ENCODE data around the gene MAPK9.
"Not testable (repeated sequence)": the region's sequence is repeated elsewhere in the genome, so short reads cannot be mapped to it uniquely, and the experiment has no call there.

MAPK9 gene

DNA sequence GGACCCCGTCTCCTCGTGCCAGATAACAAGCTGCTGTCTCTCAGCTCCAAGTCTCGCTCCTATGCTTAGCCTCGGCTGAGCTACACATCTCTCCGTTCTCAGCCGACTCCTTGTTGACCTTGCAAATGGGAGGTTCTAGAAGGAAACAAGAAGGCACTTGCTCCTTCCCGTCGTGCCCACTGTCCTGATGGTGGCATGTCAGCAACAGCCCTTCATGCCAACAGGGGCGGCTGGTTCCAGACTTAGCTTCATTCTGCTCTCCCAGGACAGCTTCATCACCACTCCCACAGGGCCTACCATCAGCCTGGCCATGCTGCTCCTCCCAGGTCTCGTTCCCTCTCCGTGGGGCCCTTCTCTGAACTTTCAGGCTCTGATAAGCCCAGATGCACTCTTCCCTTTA, 69.8 kb downstream of the MAPK9 start:
- DNase-seq, result no peak

DNA sequence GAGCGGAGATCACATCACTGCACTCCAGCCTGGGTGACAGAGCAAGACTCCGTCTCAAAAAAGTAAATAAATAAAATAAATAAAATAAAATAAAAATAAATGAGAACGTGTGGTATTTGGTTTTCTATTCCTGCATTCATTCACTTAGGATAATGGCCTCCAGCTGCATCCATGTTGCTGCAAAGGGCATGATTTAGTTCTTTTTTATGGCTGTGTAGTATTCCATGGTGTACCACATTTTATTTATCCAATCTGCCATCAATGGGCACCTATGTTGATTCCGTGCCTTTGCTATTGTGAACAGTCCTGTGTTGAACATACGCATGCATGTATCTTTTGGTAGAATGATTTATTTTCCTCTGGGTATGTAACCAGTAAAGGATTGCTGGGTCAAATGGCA, 74.1 kb downstream of the MAPK9 start:
- DNase-seq, result no peak

DNA sequence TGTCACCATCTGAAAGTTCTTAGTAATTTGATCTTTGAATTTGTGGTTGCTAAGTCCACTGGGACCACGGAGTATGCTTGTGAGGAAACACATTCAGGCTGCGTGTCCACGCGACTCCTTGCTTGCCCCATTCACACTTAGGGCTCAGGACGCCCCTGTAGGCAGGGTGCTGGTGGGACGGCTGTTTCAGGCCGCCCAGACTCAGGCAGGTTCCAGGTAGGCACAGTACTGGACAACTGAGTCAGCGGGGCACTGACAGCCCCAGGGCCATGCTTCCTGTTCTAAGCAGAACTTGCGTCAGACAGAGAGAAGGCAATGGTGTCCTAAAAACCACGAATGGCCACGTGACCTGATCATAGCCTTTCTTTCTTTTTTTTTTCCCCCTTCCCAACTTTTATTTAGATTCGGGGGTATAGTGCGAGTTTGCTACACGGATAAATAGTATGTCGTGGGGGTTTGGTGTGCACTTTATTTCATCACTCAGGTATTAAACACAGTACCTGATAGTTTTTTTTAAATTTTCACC, 75.2 kb downstream of the MAPK9 start:
- DNase-seq, result no peak

DNA sequence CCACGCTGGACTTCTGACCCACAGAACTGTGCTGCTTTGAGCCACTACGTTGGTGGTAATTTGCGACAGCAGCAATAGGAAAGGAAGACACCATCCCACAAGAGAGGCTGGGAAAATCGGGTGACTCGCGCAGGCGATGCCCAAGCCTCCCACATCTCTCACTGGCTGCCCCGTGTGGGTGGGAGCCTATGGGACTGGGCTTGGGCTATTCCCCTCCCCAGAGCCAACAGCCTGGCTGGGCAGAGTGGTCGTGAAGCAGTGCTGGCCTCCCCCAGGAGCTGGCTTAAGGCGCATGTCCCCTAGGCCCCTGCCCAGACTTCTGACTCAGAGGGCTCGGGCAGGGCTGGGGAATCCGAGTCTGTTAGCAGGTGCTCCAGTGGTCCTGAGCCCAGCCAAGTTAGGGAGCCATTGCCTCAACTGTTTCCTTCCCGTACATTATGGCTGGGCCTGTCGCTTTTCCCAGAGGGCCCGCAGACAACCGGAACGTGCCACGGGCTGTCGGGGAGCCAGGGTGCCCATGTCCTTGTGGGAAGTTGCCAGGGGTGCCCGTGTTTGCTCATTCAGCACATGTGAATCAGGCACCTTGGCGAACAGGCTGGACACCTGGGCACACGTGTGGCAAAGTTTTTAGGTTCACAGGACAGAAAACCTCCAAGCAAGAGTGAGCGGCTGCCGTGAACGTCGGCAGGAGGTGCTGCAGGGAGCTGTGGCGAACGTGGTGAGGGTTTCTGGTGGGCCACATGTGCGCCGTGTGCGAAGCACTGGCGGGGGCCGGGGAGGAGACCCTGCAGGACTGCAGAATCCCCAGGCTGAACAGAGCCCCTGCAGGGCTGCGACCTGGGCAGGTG, 75.9 kb downstream of the MAPK9 start:
- DNase-seq, result no peak

DNA sequence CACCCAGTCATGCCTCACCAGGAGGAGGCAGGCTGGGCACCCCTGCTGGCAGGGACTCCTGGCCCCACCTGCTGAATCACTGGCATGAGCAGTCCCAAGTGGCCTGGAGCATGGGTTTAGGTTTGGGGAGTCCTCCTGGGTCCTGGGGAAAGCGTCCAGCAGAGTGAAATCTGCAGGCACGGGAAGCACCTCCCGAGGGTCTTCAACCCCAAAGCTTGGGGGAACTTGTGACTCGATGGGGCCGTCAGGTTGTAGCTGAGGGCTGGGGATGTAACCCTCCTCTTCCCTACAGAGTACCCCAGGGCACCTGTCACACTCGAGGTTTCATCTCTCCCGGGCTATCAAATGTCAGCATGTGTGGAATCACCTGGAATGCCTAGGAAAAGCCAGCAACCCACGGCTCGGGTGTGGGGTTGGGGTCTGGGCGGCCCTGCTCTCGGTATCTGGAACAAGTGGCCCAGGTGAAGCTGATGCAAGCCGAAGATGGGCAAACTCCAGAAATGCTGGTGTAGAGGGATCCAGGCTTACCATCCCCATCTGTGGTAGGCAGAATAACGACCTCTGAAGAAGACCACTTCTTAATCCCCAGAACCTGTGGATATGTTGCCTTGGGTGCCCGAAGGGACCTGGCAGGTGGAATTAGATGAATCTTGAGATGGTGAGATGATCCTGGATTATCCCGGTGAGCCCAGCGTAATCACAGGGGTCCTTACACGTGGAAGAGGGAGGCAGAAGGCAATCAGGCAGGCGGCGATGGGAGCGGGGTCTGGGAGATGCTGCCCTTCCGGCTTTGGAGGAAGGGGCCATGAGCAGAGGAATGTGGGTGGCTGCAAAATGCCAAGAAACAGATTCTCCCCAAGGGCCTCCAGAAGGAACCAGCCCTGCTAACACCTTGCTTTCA, 76.8 kb downstream of the MAPK9 start:
- DNase-seq, result no peak

DNA sequence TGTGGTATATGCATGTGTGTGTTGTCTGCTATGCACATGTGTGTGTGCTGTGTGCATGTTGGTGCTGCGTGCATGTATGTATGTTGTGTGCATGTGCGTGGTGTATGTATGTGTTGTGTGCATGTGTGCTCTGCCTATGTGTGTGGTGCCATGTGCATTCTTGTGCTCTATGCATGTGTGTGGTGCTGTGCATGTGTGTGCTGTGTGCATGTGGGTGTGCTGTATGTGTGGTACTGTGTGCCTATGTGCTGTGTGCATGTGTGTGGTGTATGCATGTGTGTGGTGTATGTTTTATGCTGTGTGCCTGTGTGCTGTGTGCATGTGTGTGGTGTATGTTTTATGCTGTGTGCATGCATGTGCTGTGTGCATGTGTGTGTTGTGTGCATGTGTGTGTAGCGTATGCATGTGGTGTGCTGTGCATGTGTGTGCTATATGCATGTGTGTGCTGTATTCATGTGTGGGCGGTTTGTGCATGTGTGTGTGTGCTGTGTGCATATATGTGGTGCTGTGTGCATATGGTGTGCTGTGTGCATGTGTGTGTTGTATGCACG, 78.2 kb downstream of the MAPK9 start:
- no peak for DNase-seq

DNA sequence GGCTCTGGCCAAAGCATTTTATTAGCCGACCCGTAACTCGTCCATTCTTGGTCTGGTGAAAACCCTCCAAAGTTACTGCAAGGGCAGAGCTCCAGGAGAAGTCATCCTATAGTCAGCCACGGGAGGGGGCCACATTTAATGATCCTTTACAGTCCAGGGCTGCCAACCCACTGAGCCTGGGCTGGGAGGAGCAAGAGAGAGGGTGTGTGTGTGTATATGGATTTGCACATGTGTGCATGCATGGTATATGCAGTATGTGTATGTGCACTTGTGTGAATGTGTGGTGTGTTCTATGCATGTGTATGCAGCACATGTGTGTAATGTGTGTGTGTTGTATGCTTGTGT, 78.7 kb downstream of the MAPK9 start:
- no peak for DNase-seq

DNA sequence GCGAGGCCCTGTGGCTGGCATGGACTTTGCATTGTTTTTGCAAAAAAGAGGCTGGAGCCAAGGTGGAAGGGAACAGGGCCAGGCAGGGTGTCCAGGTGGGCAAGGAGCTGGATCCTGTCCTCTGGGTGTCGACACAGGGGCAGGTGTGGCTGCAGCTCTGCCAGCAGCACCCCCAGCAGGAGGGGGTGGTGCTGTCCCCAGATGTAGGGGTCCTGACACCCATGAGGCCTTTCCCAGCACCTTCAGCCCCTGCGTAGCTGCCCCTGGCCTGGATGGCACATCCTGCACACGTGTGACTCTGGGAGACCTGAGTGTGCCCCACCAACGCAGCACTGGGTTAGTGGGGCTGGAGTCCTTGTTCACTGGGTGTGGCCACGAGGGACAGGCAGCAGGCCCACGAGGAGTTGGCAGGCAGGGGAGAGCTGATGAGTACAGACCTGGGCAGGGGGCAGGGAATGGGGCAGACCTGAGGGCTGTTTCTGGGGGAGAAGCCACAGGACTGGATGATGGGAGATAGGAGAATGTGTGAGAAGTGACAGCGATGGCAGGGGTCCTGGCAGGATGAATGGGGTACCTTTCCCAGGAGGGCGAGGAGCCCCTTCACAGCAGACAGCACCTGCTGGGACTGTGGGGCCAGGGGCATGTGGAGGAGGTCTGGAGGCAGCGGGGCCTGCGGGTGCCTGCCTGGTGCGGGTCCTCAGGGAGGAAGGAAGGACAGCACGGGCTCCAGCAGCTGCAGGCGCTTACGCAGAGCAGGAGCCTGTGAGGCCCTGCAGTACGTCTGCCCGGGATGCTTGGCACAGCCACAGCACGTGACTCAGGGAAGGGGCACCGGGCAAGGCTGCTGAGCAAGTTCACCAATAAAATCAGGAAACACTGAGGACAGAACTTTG, 79.3 kb downstream of the MAPK9 start:
- no peak for DNase-seq

DNA sequence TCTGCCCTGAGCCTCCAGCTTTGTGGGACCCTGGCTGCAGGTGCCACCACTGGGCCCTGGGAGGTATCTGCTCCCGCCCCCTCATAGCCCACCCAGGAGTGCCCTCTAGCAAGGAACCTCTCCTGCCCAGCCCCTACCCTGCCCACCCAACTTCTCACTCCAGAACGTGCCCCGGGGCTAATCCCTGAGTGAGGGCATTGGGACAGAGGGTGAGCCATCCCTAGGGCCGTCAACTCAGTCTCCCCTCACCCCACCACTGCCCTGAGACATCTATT, 80.2 kb downstream of the MAPK9 start:
- DNase-seq, result no peak

DNA sequence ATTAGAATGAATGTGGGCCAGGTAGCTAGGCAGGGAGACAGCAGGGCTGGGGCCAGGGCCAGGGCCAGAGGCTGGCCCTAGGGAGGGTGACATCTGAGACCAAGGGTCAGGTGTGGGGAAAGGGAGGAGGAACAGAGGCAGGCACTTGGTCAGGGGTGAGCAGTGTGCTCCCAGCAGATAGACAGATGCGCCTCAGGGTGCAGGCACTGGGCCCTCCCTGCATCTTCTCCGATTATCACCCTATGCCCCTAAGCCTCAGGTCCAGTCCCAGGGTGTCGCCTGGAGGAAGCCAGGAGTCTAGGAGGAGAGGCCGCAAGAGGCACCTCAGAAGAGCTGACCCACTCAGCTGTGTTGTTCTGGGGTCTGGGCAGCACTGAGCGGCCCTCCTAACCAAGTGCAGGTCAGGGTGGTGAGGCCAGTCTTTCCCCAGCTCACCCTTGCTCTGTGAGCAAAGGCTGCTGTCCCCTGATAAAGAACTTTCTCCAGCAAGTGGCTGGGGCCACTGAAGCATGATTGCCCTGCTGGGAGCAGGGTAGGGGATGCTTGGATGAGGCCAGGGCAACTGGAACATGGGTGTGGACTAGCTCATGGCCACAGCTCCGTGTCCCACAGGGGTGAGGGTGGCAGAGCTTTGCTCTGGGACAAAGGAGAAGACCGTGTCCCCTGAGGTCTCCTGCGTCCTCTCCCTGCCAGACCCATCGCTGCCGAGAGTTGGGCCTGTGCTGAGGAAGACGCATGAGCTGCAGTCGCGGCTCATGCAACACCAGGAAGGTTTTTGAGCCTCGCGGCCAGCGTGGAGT, 80.7 kb downstream of the MAPK9 start:
- no peak for DNase-seq

DNA sequence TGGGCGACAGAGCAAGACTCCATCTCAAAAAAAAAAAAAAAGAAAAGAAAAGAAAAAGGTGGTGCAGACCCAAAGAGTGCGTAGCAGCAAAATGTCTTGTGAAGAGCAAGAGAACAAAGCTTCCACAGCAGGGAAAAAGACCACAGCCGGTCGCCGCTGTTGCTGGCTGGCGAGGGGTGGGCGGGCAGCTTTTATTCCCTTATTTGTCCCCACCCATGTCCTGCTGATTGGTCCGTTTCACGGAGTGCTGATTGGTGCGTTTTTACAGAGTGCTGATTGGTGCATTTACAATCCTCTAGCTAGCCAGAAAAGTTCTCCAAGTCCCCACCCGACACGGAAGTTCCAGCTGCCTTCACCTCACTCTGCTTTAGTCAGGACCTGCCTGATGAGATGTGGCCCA, 81.8 kb downstream of the MAPK9 start:
- not testable (repeated sequence) for DNase-seq

DNA sequence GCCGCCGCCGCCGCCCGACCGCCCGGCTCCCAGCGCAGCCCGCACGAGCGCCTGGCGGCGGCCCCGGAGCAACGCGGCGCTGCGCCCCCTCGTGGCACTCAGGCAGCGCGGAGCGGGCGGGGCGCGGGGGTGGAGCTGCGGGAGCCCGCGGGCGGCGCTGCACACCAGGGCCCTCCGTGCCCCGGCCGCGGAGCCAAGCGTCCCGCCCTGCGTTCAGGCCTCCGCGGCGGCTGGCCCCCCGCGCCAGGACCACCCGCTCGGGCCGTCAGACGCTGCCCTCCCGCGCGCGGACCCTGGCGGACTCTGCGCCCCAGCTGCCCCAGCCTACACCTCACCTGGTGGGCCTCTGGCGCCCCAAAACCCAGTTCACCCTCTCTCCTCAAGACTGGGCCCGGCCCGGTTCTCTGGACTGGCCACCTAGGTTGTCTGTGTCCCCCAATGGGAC, 82.7 kb downstream of the MAPK9 start, which contains the start of gene RASGEF1C:
Gene RASGEF1C, minus strand, starts transcription at position 75 of the 445 bp plus-strand sequence. CDS start 71,159 bp downstream, outside the sequence.
- peak; percentile 58 for DNase-seq

DNA sequence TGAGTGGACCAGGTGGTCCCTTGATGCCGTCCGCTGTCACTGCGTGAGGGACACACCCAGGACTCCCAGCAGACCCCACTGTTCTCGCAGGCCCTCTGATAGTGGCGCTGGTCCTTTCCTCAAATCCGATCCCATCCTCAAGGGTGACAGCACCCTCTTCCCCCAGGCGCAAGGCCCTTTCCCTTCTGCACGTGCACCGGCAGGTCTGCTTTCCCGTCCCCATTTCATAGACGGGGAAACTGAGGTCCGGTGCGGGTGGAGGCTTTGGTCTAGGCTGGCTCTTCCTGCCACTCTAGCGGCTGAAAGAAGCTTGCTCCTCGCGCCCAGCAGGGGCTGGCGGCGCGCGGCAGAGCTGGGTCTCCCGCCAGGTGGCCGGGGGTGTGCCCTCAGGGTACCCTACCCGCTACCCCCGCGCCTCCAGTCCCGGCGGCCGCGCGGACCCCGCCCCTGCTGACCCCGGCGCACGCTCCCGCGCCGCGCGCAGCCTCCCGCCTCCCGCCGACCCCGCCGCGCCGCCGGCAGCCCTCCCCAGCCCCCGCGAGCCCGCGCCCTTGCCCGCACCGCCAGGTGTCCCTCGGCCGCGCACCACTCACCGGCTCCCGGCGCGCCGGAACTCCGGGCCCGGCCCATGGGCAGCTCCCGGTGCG, 83.3 kb downstream of the MAPK9 start:
- DNase-seq, result peak; percentile 5

DNA sequence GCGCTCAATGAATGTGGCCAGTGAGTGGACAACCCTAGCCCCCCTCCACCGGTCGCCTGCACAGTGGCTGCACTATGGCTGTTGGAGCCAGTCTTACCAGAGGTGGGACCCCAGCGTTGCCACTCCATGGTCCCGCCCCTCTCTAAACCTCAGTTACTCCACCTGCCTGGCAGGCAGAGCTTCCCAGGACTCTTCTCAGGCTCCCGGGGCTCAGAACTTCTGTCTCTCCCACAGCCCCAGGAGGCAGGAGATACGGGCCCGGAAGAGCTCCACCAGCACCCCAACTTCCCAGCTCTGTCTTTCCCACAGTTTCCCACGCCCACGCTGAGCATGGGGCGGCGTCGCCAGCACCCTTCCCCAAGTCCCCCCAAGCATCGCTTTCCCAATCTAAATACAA, 83.8 kb downstream of the MAPK9 start:
- DNase-seq, result no peak

DNA sequence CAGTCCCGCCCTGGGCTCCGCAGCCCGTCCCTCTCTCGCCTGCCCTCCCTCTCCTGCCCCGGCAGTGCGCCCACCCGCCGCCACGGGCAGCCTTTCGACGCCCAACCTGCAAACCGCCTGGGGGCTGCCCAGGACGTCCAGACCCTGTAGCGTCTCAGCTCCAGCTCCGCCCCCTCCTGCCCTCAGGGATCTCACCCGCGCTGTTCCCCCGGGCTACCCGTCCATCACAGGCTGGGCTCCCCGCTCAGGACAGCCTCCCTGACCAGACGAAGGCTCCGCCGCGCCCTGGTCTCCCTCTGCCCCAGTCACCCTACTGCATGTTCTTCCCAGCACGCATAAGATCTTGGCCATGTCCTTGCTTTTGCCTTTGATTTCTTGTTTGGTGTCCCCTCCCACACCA, 84.3 kb downstream of the MAPK9 start:
- DNase-seq, result no peak

DNA sequence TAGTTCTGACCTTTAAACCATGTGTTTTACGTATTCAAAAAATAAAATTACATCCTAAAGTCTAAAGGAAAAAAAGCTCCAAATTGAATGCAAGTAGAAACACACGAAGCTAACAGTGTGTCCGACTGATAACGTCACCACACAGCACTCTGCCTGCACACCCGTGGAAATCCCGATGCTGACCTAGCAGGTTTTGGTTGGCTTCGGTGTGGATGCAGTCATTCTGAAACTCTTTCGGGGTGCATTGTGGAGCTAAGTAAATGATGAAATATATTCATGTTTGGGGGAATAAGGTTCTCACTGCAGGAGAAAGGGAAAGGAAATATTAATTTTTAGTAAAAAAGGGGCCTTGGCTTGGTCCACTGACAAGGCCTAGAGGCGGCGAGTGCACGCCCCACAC, 84.9 kb downstream of the MAPK9 start:
- DNase-seq, result no peak

DNA sequence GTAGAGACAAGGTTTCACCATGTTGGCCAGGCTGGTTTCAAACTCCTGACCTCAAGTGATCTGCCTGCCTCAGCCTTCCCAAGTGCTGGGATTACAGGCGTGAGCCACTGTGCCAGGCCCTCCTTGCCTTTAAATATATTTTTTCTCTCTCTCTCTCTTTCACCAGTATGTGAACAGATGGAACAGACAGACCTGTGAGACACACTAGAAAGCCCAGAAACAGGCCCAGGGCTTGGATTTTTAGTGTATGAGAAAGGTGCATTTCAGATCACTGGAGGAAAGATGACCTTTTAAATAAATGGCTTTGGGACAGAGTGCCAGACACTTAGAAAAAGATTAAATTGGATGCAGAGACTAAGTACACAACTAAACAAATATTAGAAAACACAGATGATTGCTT, 86.0 kb downstream of the MAPK9 start:
- DNase-seq, result no peak

DNA sequence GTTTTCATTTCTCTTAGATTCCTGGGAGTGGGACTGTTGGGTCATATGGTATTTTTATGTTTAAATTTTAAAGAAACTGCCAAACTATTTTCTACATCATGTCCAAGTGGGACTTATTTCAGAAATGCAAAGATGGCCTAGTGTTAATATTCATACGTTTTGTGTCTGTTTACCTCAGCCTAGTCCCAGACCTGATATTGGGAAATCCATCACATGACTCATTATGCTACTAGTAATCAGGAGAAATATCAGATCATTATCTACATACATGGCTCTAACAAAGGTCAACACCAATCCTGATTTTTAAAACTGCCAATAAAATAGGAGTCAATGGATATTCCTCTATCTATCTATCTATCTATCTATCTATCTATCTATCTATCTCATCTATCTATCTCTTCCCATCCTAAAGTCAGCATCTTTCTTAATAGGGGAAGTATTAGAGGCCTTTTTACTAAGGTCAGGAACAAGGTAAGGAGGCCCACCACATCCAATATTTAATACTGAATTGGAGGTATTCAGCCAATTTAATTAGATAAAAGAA, 87.5 kb downstream of the MAPK9 start:
- DNase-seq, result no peak

DNA sequence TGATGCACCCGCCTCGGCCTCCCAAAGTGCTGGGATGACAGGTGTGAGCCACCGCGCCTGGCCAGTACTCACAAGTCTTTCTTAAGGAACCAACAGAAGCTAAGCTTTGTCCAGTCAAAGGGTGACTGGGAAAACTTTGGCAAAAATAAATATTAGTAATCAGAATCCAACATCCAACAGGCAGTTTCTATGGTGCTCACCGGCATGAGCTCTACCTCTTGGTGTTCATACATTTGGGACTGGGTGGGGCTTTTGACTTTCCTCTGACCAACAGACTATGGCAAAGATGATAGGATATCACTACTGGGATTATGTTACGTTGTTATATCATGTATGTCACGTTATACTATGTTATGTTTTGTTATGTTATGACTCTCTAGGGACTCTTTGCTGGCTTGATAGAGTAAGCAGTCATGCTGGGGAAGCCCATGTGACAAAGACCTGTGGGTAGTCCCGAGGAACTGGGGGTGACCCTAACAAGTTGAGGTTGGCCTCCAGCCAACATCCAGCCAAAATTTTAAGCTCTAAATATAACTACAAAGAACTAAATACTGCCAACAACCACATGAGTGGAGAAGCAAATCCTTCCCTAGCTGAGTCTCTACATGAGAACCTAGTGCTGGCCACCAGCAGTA, 88.8 kb downstream of the MAPK9 start:
- no peak for DNase-seq

All from activated naive CD4-positive, alpha-beta T cell treated with Interleukin-2 at 50 U/mL for 16 hours (primary cell).